Activated T-helper 2 cell treated with anti-CD3 and anti-CD28 coated beads, Interferon-gamma antibody, Interleukin-2, Interleukin-4, amounts not matched to agents 10 μg/mL and 5 μg/mL and 100 μg/mL, durations not matched to agents 14 hours and 24 hours and 36 hours (primary cell): ENCODE data around the gene ALDH1L2. TPM values are rescaled to one million over a fixed set of nuclear protein-coding genes. Genes with fewer than 3 reads are reported as not detected.
A peak's percentile ranks its signal among the peaks of the same experiment; 100 is the strongest.
"Not testable (repeated sequence)": the region's sequence is repeated elsewhere in the genome, so short reads cannot be mapped to it uniquely, and the experiment has no call there.

Source experiments
- DNase-seq: peaks from one replicate; pipeline ENCODE4 v3.0.0; 2021; ENCODE audit warnings: low spot score
- H3K27ac Mint-ChIP-seq: one replicate; pipeline ENCODE4 v1.8.0; 2021; ENCODE audit warnings: mixed read lengths
- H3K27me3 Mint-ChIP-seq: one replicate; pipeline ENCODE4 v1.8.0; 2021; ENCODE audit warnings: low read depth, mixed read lengths
- H3K36me3 Mint-ChIP-seq: one replicate; pipeline ENCODE4 v1.8.0; 2021; ENCODE audit warnings: low read depth, mixed read lengths
- H3K4me1 Mint-ChIP-seq: one replicate; pipeline ENCODE4 v1.8.0; 2021; ENCODE audit warnings: low read depth, mixed read lengths
- H3K4me3 Mint-ChIP-seq: one replicate; pipeline ENCODE4 v1.8.0; 2021; ENCODE audit warnings: low read depth, mild to moderate bottlenecking, moderate library complexity, mixed read lengths
- H3K9me3 Mint-ChIP-seq: one replicate; pipeline ENCODE4 v1.8.0; 2021; ENCODE audit warnings: mixed read lengths
- intact Hi-C: fragments of 100-400 bp; cut with micrococcal nuclease; formaldehyde crosslinking; loops from one replicate; pipeline ENCODE4 v1.15.1; 2023
- total RNA-seq: library from RNA; stranded (reverse); gene quantifications from 2 replicates; pipeline ENCODE4 v1.2.3, GENCODE V29; 2022

Gene ALDH1L2
- total RNA-seq, 1 donor from 2014 or later = 1.4 TPM

DNA sequence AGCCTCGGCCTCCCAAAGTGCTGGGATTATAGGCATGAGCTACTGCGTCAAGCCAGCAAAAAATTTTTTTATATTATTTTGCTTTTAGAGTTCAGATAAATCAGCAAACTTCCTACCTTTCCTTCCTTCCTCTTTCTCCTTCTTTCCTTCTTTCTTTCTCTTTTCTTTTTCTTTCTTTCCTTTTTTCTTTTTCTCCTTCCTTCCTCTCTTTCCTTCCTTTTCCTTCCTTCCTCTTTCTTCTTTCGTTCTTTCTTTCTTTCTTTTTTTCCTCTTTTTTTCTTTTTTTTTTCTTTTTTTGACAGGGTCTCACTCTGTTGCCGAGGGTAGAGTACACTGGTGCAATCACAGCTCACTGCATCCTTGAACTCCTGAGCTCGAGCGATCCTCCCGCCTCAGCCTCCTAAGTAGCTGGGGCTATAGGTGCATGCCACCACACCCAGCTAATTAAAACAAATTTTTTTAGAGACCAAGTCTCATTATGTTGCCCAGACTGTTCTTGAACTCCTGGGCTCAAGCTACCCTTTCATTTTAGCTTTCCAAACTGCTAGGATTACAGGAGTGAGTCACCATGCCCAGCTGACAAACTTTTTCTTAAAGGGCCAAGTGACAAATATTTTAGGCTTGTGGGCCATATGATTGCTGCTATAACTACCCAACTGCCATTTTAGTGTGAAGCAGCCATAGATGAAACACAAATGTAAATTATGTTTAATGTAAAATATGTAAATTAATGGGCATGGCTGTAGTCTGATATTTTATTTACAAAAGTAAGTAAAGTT is 16.1 kb upstream of the ALDH1L2 start:
- H3K9me3 Mint-ChIP-seq = peaks cover 27% of the 10 kb centered on the region
- H3K4me1 Mint-ChIP-seq = peaks cover 7% of the 10 kb centered on the region
- intact Hi-C loops = no loop called here
- H3K4me3 Mint-ChIP-seq = no peak overlapping the region
- no peaks in the 10 kb centered on the region for H3K36me3 Mint-ChIP-seq
- H3K27ac Mint-ChIP-seq = no peak overlapping the region
- DNase-seq = no peak
- peaks cover 53% of the 10 kb centered on the region for H3K27me3 Mint-ChIP-seq

- no peak for DNase-seq
- intact Hi-C loops = no loop called here
- no peak overlapping the region for H3K4me3 Mint-ChIP-seq
- no peak overlapping the region for H3K27ac Mint-ChIP-seq
- no peaks in the 10 kb centered on the region for H3K36me3 Mint-ChIP-seq
- peaks cover 7% of the 10 kb centered on the region for H3K4me1 Mint-ChIP-seq
- peaks cover 28% of the 10 kb centered on the region for H3K9me3 Mint-ChIP-seq
- H3K27me3 Mint-ChIP-seq = peaks cover 49% of the 10 kb centered on the region
Measured at GRCh38 chr12:105099356-105099755, 15.1 kb upstream of the ALDH1L2 start.

GRCh38 chr12:105095338-105095737 is 11.1 kb upstream of the ALDH1L2 start:
- H3K36me3 Mint-ChIP-seq, intact Hi-C loops, H3K4me3 Mint-ChIP-seq, H3K4me1 Mint-ChIP-seq, H3K27ac Mint-ChIP-seq, DNase-seq: not testable (repeated sequence)
- Mint-ChIP-seq H3K9me3 (peaks cover 32% of the 10 kb centered on the region), H3K27me3 (peaks cover 55% of the 10 kb centered on the region)

DNA sequence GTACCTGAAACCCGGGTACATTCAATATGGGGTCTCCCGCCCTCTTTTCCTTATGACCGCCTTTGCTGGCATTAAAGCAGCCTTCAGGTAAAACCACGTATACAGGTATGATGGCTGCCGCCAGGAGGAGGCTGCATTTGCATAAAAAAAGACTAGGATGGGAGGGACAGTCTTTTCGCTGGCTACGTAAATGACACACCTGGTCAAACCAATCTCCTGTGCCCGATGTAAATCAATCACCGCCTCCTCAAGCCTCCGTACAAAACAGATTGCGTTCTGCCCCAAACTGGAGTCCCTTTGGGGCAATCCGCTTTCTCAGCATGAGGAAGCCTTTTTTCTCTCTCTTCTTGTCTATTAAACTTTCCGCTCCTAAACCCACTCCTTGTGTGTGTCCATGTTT is 8.1 kb upstream of the ALDH1L2 start:
- Mint-ChIP-seq H3K9me3 (peaks cover 25% of the 10 kb centered on the region), H3K4me3 (no peak overlapping the region), H3K36me3 (peaks cover 3% of the 10 kb centered on the region), H3K4me1 (no peaks in the 10 kb centered on the region), H3K27ac (no peak overlapping the region), H3K27me3 (peaks cover 36% of the 10 kb centered on the region)
- DNase-seq = no peak
- intact Hi-C loops = no loop called here

GRCh38 chr12:105091476-105092206 is 7.4 kb upstream of the ALDH1L2 start:
- H3K27me3 Mint-ChIP-seq = peaks cover 35% of the 10 kb centered on the region
- no peaks in the 10 kb centered on the region for H3K4me1 Mint-ChIP-seq
- H3K4me3 Mint-ChIP-seq = no peak overlapping the region
- H3K9me3 Mint-ChIP-seq = peaks cover 22% of the 10 kb centered on the region
- DNase-seq = no peak
- intact Hi-C loops = no loop called here
- H3K27ac Mint-ChIP-seq = no peak overlapping the region
- peaks cover 3% of the 10 kb centered on the region for H3K36me3 Mint-ChIP-seq

- intact Hi-C loops = no loop called here
- no peak overlapping the region for H3K4me3 Mint-ChIP-seq
- H3K36me3 Mint-ChIP-seq = peaks cover 3% of the 10 kb centered on the region
- H3K27me3 Mint-ChIP-seq = peaks cover 43% of the 10 kb centered on the region
- no peak for DNase-seq
- H3K9me3 Mint-ChIP-seq = peaks cover 10% of the 10 kb centered on the region
- no peaks in the 10 kb centered on the region for H3K4me1 Mint-ChIP-seq
- H3K27ac Mint-ChIP-seq = no peak overlapping the region
Measured at GRCh38 chr12:105090361-105090760, 6.1 kb upstream of the ALDH1L2 start.

DNA sequence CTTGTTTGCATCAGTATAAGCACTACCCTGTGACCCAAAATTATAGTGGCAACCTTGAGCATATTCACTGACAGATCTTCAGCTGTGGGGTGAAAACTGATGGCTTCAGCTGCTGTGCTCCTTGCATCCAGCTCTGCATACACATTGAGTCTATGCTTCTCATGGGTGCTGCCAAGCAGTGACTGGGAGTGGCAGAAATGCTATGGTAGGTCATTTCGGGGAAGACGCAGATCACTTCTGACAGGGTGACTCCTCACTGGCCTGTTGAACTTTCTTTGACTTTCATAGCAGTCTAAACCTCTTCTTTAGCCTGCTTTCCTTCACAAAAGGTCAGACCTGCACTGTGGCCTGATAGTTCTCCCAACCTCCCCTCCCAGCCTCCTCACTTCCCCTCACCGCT is 5.6 kb upstream of the ALDH1L2 start:
- Mint-ChIP-seq H3K36me3 (peaks cover 3% of the 10 kb centered on the region), H3K4me3 (no peak overlapping the region), H3K27ac (no peak overlapping the region), H3K27me3 (peaks cover 44% of the 10 kb centered on the region), H3K9me3 (peaks cover 5% of the 10 kb centered on the region), H3K4me1 (no peaks in the 10 kb centered on the region)
- intact Hi-C loops = no loop called here
- DNase-seq = no peak

DNA sequence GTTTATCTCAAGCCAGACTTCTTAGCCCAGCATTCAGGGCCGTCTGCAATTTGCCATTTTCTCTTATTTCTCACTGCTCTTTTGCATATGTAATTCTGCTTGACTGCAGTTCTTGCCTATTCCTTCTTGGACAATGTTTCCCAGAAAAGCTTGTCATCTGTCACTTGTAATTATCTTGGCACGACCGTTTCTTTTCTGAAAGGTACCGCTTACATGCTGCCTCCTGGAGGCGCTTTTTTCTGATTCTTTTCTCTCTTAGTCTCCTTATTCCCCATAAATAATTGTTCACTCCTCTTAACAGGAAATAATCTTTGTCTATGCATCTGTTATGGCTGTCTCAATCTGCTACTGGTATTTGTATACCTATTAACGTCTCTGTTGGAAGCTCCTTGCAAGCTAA is 1.2 kb upstream of the ALDH1L2 start:
- DNase-seq = no peak
- Mint-ChIP-seq H3K9me3 (no peaks in the 10 kb centered on the region), H3K4me1 (peaks cover 8% of the 10 kb centered on the region), H3K27me3 (peaks cover 38% of the 10 kb centered on the region), H3K27ac (no peak overlapping the region), H3K36me3 (no peaks in the 10 kb centered on the region), H3K4me3 (peak overlapping the region; percentile 50)
- intact Hi-C loops = no loop called here

DNA sequence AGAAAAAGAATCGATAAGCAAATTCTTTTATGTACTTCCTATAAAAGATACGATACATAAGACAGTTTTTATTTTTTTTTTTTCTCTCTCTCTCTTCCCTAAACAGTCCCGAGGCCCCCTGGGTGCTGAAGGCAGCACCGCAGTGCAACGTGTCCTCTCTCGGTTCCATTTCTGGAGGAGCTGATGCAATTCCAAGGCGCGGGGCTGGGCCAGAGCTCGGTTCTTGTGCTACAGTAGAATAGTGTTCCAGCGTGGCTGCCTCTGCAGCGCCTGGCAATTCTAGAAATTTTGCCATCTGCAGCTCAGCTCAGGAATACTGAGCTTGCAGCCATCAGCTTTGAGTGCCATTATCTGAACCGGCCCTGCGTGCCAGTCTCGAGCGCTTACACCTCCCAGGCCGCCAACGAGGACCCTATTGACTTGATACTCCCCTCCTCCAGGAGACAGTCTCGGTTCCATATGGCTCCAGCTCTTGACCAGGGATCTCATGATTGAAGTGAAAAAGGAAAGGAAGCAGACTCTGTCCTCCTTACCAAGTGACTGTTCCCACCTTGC is 630 bp downstream of the ALDH1L2 start:
- no peaks in the 10 kb centered on the region for H3K36me3 Mint-ChIP-seq
- H3K27me3 Mint-ChIP-seq = peaks cover 35% of the 10 kb centered on the region
- H3K9me3 Mint-ChIP-seq = no peaks in the 10 kb centered on the region
- intact Hi-C loops = loop anchor here (1.0 kb wide), 1 partner anchor 24 kb away; the partner anchor contains the start of gene WASHC4
- H3K4me1 Mint-ChIP-seq = peaks cover 8% of the 10 kb centered on the region
- no peak for DNase-seq
- H3K4me3 Mint-ChIP-seq = peak overlapping the region; percentile 80
- peak overlapping the region; percentile 44 for H3K27ac Mint-ChIP-seq

GRCh38 chr12:105083031-105083430 is 1.2 kb downstream of the ALDH1L2 start:
- Mint-ChIP-seq H3K4me3 (peak overlapping the region; percentile 15), H3K36me3 (no peaks in the 10 kb centered on the region), H3K27ac (no peak overlapping the region), H3K4me1 (peaks cover 8% of the 10 kb centered on the region), H3K9me3 (no peaks in the 10 kb centered on the region), H3K27me3 (peaks cover 35% of the 10 kb centered on the region)
- DNase-seq = no peak
- intact Hi-C loops = no loop called here

GRCh38 chr12:105078712-105079570 is 5.3 kb downstream of the ALDH1L2 start:
- intact Hi-C loops = no loop called here
- DNase-seq = no peak
- peaks cover 6% of the 10 kb centered on the region for H3K4me1 Mint-ChIP-seq

GRCh38 chr12:105077435-105077834 is 6.8 kb downstream of the ALDH1L2 start:
- Mint-ChIP-seq H3K36me3 (no peaks in the 10 kb centered on the region), H3K4me3 (no peak overlapping the region), H3K27me3 (peaks cover 14% of the 10 kb centered on the region), H3K27ac (no peak overlapping the region), H3K4me1 (peaks cover 1% of the 10 kb centered on the region), H3K9me3 (no peaks in the 10 kb centered on the region)
- intact Hi-C loops = no loop called here
- no peak for DNase-seq

More at GRCh38 chr12:105078712-105079570, 5.3 kb downstream of the ALDH1L2 start:
- H3K27me3 Mint-ChIP-seq = peaks cover 24% of the 10 kb centered on the region
- no peaks in the 10 kb centered on the region for H3K36me3 Mint-ChIP-seq
- H3K27ac Mint-ChIP-seq = no peak overlapping the region
- H3K9me3 Mint-ChIP-seq = no peaks in the 10 kb centered on the region
- no peak overlapping the region for H3K4me3 Mint-ChIP-seq
